Pancreas (tissue), 10 donors: ENCODE measurements around the gene MPO. TPM values are rescaled to one million over a fixed set of nuclear protein-coding genes. Genes with fewer than 3 reads are reported as not detected.

Experiments used
- ATAC-seq, 4 donors: fragments of 200-7000 bp; cut with Tn5 transposase; one replicate each; pipeline versions ENCODE4 v1.8.0 to v1.9.1; 2020; ENCODE audit warnings: mild to moderate bottlenecking in 4 of 4, moderate library complexity in 4 of 4
- DNase-seq, 6 donors: peaks; one replicate each; pipeline ENCODE4 v3.0.0-alpha.2; 2020
- FAIRE-seq: peaks from 2 replicates; lab custom pipeline; 2012; peaks lifted over from hg19 to GRCh38; lab: Jason Lieb, UNC
- H3K27ac ChIP-seq, 4 donors: fragments of 200-600 bp; sonication (generic); 1 replicate in 3 of 4; 2 replicates in 1 of 4; pipeline versions ENCODE4 v1.5.0 to v1.8.0; 2020
- H3K27me3 ChIP-seq, 4 donors: fragments of 200-600 bp; one replicate each; pipeline ENCODE4 v1.8.0; 2021
- H3K36me3 ChIP-seq, 3 donors: fragments of 200-600 bp; sonication (generic) in 1 of 3; one replicate each; pipeline versions ENCODE4 v1.5.0 to v1.8.0; 2020 to 2021
- H3K4me1 ChIP-seq, 3 donors: fragments of 200-600 bp; one replicate each; pipeline ENCODE4 v1.8.0; 2021
- H3K4me3 ChIP-seq, 4 donors: fragments of 200-600 bp; sonication (generic) in 2 of 4; one replicate each; pipeline versions ENCODE4 v1.5.0 to v1.8.0; 2020 to 2021
- H3K9me3 ChIP-seq, 4 donors: fragments of 200-600 bp; one replicate each; pipeline ENCODE4 v1.8.0; 2021
- CTCF ChIP-seq, 4 donors: fragments of 200-600 bp; sonication (generic) in 3 of 4; IDR thresholded peaks; one replicate each; pipeline versions ENCODE4 v1.5.0 to v1.8.0; 2021; ENCODE audit warnings: antibody characterized with exemption in 4 of 4
- WGBS, 2 donors: extraction: QIAGEN DNeasy Blood & Tissue Kit; methylation state at CpG; one replicate each; pipeline ENCODE4 v1.1.7; 2013; 5-methylcytosine and 5-hydroxymethylcytosine counted together
- intact Hi-C, 3 donors: fragments of 100-400 bp; cut with DNase I; formaldehyde crosslinking; loops; one replicate each; pipeline versions ENCODE4 v1.11.1 to v1.14.2; 2022
- polyA plus RNA-seq, 2 donors: library from polyadenylated mRNA; stranded (reverse); fragments of 200-250 nt; gene quantifications; one replicate each; pipeline ENCODE4 v1.2.3, GENCODE V29; 2013
- total RNA-seq, 6 donors: library from RNA; stranded (reverse); fragmentation: NEBNext Ultra II Directional in 4 of 6; extraction: Animal tissue kit (Norgen Biotek cat#: 25700) in 4 of 6; gene quantifications; one replicate each; pipeline versions ENCODE4 v1.2.1 to v1.2.4, GENCODE V29; 2021 to 2023
- donor health status: healthy with polysubstance abuse.
- donor health status: DM: no; HTN: no; CAD: no; lungs with moderate emphysema.
- donor health status: DM: no; HTN: no; CAD: no.
- donor health status: control.
- donor health status: control.
- donor health status: Bipolar disorder and iron deficiency.
- donor health status: DM: yes; HTN: yes; CAD: no.
- donor health status: DM: no; HTN: no; CAD: no.
- donor health status: DM: no; HTN: no; CAD: no.
- donor health status: DM: yes; HTN: yes; CAD: no.

The MPO gene
- total and polyA plus RNA-seq, 8 donors: 0.03 to 0.28 (median 0.09) TPM; not detected in 1

DNA sequence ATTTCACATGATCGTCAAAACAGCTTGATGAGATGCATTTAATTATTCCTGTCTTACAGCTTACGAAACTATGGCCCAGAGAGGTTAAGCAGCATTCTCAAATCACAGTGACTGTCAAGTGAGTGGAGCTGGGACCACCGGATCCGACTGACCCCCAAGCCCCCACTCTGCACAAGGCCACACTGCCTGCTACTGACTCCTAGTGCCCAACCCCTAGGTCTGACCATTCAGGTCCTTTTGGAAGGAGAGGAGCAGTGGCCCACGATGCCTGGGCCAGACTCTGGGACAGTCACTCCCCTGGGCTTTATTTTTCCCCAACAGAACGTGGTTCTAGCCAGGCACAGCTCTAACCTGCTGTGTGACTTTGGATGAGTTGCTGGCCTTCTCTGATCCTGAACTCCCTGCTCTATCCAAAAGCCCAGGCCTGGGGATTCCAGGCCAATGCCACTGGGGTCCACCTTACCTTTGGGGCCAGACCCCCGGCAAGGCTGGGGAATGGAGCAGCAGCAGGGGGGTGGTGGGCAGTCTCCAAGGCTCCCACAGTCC lies 38.0 kb upstream of the MPO start:
- Histone ChIP-seq H3K4me3 (no peak overlapping the region), H3K27ac (no peak overlapping the region), H3K27me3 (no peaks in the 10 kb centered on the region), H3K4me1 (no peaks in the 10 kb centered on the region), H3K36me3 (no peaks in the 10 kb centered on the region), H3K9me3 (no peaks in the 10 kb centered on the region)
- TF ChIP-seq CTCF (IDR thresholded peaks at IDR 0.05): no peak
- no peak for FAIRE-seq
- no peak for ATAC-seq
- intact Hi-C loops: no loop called here
- DNase-seq: peak in 2 of 6 donors; percentile 24 to 33
- 69 to 77% methylated on average over 7 of the region's 7 CpGs for WGBS, 2 donors

DNA sequence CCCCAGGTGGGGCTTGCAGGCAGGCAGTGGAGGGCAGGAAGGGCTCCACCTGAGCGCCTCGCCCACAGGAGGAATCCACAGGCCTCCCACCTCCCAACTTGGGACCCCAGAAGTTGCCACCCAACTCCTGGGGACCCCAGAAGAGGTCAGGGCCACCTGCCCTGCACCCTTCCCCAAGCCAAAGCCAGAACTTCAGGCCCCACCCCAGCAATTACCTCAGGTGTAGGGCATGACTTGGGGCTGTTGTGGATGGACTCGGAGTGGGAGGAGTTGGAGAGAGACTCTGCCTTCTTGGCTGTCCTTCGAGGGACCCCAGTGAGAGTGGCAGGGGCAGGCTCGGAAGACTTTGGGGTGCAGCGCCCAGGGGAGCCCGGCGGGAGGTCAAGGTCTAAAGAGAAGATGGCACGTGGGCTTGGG lies 37.3 kb upstream of the MPO start:
- WGBS, 2 donors: 86 to 93% methylated on average over 9 of the region's 9 CpGs
- intact Hi-C loops: no loop called here
- DNase-seq: peak in 2 of 6 donors; percentile 42 to 43
- H3K36me3 ChIP-seq: no peaks in the 10 kb centered on the region
- no peak for TF ChIP-seq CTCF (IDR thresholded peaks at IDR 0.05)
- no peak for FAIRE-seq
- H3K27me3 ChIP-seq: no peaks in the 10 kb centered on the region
- no peaks in the 10 kb centered on the region for H3K4me1 ChIP-seq
- H3K9me3 ChIP-seq: no peaks in the 10 kb centered on the region
- ATAC-seq: peak in 1 of 4 donors; percentile 7
- H3K4me3 ChIP-seq: no peak overlapping the region
- H3K27ac ChIP-seq: no peak overlapping the region

GRCh38 chr17:58317421-58318064 lies 36.8 kb upstream of the MPO start:
- H3K4me3 ChIP-seq: no peak overlapping the region
- peak in 5 of 6 donors; percentile 14 to 56 (median 30) for DNase-seq
- peak in 3 of 4 donors; percentile 45 to 56 (median 53) for TF ChIP-seq CTCF (IDR thresholded peaks at IDR 0.05)
- H3K4me1 ChIP-seq: no peaks in the 10 kb centered on the region
- 26 to 29% methylated on average over 5 of the region's 5 CpGs for WGBS, 2 donors
- no peaks in the 10 kb centered on the region for H3K27me3 ChIP-seq
- ATAC-seq: peak; percentile 61 to 97 (median 88)
- intact Hi-C loops: no loop called here
- no peak for FAIRE-seq
- H3K9me3 ChIP-seq: no peaks in the 10 kb centered on the region
- no peaks in the 10 kb centered on the region for H3K36me3 ChIP-seq
- no peak overlapping the region for H3K27ac ChIP-seq

DNA sequence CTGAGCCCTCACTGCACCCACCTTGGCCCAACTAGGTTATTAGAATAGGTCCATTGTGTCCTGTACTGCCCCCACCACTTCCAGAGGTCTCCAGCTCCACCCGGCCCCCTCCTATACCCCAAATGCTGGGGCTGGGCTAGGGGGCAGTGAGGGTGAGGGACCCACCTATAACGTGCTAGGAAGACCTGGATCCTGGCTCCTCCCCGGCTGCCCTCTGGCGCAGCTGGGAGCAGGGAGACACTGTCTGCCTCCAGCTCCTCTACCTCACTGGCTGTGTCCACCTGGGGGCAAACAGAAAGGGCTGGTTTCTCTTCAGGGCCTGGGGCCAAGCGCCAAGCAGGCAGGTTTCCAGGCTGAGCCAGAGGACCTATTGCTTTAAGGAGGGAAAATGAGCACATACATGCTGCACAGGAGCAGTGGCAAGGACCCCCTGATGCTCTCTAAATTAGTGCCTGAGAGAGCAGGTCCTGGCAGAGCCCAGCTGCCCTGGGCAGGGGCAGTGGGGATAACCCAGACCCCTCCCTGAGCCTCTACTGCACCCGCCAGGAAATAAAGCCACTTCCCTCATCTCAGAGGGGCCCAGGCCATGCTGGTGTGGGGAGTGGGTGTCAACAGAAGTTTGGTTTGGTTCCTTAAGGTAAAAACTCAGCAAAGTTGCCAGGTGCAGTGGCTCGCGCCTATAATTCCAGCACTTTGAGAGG lies 35.7 kb upstream of the MPO start:
- no peak for TF ChIP-seq CTCF (IDR thresholded peaks at IDR 0.05)
- H3K36me3 ChIP-seq: no peaks in the 10 kb centered on the region
- 78 to 98% methylated on average over 8 of the region's 8 CpGs for WGBS, 2 donors
- no peak overlapping the region for H3K27ac ChIP-seq
- no peaks in the 10 kb centered on the region for H3K27me3 ChIP-seq
- ATAC-seq (no peak), FAIRE-seq (no peak), DNase-seq (peak in 4 of 6 donors; percentile 0 to 52 (median 26))
- no peaks in the 10 kb centered on the region for H3K4me1 ChIP-seq
- H3K4me3 ChIP-seq: no peak overlapping the region
- H3K9me3 ChIP-seq: no peaks in the 10 kb centered on the region
- intact Hi-C loops: no loop called here
